Superior temporal gyrus (tissue), 1 donor: Measurements from ENCODE around the gene CD180.
A peak's percentile ranks its signal among the peaks of the same experiment; 100 is the strongest.

ENCODE experiments used
- DNase-seq: peaks from one replicate; pipeline ENCODE4 v3.0.0-alpha.2; 2016; ENCODE audit errors: extremely low spot score

The CD180 gene

DNA sequence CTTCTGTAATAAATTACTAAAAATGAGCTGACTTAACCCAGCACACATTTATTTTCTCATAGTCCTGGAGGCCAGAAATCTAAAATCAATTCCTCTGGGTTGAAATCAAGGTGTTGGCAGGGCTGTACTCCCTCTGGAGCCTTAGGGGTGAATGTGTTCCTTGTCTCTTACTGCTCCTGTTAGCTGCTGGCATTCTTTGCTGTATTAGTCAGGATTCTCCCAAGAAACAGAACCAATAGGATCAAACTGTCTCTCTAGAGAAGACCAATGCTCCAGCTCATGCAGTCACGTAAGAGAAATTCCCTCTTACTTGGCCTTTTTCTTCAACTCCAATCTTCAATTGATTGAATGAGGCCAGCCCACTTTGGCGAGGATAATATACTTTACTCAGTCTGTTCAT is 15.3 kb upstream of the CD180 start:
- DNase-seq = no peak

DNA sequence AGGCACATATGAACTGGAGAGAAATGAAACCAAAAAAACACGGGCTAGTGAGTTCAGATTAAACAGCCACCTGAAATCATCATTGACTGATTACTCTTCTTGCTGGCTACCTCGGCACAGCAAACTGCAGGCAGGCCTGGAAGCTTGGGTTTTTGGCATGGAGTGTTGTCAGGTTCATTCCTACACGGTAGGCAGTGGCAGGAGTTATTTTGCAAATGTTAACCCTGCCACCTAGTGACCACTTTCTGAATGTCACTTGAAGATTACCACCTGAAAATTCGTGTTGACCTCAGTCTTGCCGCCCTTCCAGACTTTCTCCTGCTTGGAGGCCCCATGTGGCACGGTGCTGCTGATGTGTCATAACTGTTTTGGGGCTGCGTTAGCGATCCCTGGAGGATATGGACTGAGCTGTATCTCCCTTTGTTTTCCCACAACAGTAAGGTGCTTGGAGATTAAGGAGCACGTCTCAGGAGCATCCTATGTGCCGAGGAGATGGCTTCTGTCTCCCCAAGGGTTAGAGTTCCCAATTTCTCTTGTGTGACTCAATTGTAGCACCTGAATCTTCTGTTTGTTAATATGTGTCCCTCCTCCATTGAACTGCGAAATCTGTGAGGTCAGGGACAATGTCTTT is 12.7 kb upstream of the CD180 start:
- DNase-seq = peak; percentile 94

DNA sequence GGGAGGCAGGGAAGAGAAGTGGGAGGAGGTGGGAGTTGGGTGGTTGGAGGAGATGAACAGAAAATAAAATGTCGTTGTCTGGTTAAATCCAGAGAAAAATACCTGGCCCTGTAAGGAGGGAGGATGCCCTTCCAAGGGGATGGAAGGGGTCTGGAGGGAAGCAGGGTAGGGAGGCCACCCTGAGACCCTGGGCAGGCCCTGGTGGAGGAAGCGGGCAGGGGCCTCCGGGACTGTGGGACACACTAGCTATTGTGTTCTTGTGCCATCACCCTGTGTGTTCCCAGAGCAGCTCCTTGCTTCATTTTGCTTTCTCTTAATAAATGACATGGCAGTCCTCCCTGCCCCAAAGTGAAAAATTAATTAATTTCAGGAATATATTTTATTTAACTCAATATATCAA is 11.8 kb upstream of the CD180 start:
- DNase-seq = no peak

DNA sequence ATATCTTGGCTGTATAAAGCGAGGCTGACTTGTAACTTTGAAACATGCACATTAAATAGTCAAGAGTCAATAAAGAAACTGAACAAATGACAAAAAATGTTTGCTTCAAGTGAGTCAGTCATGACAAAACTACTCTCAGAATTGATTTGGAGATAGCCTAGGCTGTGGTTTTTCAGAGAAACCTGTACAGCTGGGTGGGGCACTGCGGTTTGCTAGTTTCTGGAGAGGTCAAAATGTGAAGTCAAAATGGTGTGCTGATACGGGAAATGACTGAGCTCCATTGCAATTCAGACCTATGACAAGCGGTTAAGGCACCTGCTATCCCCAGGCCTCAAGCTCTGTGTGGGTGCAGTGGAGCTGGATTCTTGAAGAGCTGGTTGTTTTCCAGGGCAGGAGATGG is 10.3 kb upstream of the CD180 start:
- no peak for DNase-seq

DNA sequence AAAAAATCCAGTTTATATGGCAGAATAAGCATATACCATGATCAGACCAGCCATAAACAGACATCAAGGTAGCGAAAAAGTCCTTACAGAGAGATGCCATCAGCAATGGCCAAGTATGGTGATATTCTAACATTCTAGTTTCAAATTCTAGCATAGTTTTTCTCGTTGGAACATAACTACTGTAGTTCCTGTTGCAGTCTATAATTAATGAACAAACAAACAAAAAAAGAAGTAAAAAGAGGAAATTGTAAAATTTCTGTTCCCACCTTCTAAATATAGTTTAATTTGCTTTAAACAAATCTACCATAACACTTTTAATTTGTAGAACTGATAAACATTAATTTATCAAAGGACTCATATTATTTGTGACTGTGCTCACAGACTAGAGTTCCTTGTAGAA is 9.9 kb upstream of the CD180 start:
- DNase-seq = no peak

DNA sequence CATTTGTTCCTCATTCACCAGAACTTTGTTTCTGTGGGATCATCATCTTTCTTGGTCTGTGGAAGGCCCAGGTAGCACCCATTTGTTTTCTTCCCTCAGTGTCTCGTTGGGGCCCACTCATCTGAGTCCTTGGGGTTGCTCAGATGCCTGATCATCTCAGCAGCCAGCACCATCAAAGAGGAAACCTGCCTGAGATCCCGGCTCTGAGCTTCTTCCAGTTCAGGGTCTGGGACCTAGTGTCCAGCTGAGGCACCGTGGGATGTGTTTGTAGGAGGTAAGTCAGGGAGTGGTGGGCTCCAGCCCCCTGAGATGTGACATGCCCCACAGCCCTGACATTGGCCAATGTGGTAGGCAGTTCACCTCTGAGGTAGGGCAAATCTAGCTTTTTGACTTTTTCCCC is 9.4 kb upstream of the CD180 start:
- DNase-seq = no peak

DNA sequence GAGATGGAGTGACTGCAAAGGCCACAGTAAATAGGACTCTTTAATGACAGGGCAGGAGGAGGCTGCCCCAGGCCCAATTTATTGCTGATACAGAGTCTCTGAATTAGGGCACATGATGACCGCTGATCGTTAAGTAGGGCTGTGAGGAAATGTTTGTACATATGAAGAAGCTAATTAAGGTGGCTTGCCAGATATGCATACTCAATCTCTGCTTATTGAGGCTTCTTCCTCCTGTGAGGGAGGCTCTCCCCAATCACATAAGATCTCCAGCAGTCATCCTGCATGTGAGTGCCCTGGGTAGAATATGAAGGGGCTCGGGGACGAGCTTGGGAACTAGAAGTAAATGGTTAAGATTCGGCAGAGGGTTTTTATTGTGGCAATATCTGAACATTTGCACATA is 8.2 kb upstream of the CD180 start:
- DNase-seq = no peak

DNA sequence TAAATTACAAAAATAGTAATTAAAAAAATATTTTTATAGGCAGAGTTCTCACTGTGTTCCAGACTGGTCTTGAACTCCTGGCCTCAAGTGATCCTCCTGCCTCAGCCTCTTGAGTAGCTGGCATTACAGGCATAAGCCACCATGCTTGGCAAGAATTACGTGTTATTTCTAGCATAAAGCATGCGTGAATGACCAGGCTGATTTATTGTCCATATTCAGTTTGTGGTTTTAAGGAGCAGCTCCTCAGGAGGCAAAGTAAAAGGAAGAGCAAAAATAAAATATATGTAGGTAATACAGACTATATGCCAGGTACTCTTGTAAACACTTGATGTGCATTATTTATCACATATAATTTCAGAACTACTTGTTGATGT is 7.1 kb upstream of the CD180 start:
- DNase-seq = no peak

DNA sequence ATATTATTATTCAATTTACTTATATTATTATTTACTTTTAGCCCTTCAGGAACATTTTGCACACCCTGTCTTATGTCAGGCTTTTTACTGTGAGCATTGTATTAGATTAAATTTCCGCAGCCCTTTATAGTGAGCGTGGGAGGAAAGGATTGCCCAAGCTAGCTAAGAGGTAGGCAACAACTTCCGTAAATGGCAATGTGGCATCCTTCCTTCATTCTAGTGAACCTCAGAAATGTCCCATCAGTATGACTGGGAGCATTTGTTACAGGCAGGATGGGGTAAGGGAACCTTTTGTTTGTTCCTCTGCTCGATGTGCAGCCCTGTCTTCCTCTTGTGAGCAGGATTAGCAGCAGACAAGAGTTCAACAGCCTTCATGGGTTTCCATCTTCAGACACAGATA is 6.2 kb upstream of the CD180 start:
- no peak for DNase-seq

DNA sequence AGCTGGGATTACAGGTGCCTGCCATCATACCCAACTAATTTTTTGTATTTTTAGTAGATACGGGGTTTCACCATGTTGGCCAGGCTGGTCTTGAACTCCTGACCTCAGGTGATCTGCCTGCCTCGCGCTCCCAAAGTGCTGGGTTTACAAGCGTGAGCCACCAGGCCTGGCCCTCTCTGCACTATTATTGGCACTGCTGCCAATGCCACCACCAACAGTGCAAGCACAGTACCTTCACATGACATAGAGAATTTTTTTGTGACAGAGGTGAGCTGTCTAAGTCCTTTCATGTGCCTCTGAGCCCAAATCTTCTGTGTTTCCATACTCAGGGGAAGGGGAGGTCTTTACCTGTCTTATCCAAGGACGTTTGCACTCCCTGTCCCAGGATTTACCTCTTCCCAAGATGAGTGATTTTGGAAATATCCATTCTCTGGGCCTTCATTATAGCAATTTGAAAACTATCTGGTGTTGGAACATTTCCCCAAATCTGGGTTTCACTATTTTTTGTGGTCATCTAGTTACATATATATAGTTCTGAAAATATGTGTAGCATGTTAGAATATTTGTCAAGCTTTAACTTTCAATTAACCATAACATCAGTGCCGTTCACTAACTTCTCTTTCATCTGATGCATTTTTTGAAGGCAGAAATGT is 5.4 kb upstream of the CD180 start:
- DNase-seq = no peak

DNA sequence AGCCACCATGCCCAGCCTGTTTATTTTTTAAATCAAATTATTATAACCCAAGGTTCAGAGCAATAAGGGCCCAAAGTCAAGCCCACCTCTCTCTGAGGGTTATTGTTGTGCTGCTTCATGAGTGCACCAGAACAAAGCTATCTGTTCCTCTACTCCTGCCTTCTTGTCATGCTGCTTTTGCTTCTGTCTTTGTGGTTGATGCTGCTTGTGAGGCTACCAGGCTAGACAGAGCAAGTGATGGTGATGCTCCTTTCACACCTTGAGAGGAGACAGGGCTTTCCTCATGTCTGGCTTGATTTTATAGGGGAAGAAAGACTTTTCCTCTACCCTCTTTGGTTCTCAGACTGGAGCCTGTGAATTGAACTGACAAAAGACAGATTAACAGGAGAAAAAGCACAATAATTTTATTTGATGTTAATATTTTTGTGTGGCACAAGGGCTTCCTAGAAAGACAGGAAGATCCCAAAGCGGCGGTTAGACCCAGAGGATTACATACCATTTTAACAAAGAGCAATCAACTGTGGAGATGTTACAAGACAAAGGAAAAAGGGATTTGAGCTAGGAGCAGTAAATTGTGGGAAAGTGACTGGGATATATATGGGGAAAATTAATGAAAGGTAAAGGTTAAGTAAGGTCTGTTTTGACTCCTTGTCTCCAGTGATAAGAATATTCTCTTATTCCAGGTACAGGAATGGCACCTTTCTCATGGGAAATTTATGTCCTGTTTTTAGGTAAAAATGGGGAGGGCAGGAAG is 4.4 kb upstream of the CD180 start:
- no peak for DNase-seq

DNA sequence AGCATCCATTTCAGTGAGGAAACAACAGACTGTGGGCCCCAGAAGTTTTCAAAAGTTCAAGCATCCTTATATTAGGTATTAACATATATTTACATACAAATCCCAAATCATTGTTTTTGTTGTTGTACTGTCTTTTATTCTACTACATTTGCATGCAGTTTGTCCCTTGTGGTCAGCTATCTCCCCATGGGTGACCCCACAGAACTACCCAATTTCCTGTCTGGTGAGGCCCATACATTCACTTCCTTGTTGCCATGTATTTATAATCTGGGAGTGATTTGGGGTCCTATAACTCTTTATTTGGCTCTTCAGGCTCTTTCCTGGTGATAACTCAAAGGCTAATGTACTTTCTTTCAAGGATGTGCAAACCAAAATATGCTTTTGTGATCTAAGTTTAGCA is 3.3 kb upstream of the CD180 start:
- DNase-seq = no peak

DNA sequence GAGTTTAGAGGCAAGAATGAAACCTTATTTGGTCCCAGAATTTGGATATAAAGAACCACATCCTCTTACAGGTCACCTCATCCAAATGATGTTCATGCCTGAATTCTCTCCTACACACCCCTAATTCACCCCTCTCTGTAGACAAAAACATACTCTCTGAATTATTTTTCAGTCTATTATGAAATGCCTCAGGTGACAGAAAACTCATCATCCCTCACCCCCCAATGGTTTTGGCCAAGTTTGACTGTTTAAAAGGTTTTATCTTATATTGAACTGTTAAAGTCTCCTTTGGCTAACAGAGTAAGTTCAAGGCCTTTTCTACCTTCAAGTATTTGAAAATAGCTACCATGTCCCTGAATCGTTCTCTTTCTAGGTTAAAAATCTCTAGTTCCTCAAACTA is 2.3 kb upstream of the CD180 start:
- no peak for DNase-seq

DNA sequence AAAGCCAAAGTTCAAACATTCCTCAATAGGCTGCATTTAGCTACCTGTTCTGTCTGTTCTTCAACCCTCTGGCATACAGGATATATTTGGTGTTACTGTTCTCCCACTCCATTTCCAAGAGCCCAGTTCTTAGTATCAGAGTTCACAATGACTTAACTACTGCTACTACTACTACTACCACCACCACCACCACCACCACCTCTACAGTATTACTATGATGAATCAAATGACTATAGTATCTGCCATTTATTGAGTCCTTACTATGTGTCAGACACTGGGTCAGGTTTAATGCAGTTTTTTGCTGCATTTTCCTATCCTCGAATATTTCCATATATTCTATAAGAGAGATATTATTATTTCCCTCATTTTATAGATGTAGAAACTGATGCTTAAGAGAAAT is 937 bp upstream of the CD180 start:
- no peak for DNase-seq

DNA sequence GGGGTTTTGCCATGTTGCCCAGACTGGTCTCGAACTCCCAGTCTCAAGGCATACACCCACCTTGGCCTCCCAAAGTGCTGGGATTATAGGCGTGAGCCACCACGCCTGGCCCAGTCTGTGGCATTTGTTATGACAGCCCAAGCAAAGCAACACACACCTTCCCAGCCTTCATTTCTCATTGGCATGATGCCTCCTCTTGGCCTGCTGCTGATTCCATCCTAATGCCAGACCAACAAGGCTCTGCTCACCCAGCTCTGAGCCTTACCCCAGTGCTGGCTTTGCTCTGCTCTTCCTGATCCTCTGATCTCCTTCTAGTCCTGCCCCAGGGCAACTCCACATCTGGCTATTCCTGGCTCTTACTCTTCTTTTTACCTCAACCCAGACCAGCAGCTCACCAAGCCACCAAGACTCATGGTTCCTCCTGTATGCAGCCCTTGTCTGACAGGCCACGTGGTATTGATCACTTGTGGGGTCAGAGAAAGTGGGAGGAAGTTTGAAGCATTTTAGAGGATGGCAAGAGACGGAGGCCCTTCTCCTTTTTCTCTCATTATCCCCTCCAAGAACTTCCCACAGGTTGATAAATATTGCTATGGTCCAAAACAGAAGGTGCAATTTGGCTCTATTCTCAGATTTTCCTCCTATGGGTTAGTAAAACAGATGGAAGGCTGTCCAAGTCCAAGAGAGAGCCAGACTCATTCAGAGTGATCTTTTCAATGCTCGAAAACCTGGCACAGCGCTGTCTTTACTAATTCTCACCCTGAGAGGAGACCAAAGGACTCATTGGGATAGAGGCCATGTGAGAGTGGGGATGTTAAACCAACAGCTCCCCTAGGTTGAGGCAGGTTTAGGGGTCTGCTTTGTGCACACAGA is 958 bp downstream of the CD180 start:
- no peak for DNase-seq

DNA sequence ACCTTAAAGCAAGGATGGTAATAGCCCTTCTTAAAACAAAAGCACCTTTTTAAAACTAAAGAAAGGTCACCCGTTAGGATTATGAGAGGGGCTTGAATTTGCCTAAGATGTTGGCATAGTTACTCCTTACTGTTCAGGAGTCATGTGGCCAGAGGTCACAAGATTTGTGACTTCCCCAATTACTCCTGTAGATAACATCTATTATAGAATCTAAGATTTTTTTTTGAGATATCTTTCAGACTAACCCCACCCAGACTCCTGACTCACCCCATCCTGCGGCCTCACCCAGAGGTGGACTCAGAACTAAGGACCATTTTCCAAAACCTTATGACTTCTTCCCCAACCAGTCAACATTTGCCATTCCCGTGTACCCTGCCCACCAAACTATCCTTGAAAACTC is 2.4 kb downstream of the CD180 start:
- DNase-seq = no peak

DNA sequence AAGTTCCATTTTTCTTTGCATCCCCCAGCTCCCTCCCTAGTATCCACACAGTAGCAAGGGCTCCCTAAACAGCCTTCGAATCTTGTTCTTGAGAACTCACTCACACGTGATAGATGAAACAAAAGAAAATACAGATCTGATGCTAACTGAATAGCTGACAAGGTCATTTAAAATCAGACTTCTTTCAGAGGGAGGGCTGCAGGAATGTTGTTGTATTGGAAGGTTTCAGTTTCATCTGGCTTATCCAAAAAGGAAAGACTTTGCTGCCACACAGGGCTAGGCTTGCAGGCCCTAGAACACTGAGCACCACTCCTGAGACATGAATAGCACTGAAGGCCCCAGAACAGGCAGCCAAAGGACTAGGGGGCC is 3.2 kb downstream of the CD180 start:
- no peak for DNase-seq

DNA sequence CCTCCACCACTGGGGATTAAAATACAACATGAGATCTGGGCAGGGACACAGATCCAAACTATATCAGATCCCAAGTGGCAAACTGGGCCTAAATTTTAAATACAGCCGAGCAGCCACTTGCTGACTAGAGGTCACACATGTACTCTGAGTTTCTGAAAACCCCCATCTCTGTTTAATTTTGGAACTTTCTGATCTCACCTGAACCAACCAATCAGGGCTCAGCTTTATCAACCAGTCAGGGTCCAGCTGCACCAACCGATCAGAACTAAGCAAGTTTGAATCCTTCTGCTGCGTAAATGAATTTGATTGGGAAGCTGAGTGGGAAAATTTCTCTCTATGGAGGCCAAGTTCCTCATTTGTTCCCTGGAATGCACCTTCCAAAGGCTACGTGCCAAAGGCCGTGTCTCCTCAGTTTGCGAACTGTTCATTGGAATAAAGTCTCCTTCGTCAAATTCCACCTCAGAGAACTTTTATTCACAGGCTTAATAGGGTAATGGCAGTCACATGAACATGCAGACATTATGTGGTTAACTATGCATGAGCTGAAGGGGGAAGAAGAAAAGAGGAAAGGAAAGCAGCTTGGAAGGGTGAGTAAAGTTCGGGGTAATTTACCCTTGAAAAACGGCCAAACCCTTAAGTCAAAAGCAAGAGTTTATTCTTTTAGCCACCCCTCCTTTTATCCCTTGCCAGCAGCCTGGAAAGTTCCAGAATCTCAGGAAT is 3.7 kb downstream of the CD180 start:
- peak; percentile 53 for DNase-seq

DNA sequence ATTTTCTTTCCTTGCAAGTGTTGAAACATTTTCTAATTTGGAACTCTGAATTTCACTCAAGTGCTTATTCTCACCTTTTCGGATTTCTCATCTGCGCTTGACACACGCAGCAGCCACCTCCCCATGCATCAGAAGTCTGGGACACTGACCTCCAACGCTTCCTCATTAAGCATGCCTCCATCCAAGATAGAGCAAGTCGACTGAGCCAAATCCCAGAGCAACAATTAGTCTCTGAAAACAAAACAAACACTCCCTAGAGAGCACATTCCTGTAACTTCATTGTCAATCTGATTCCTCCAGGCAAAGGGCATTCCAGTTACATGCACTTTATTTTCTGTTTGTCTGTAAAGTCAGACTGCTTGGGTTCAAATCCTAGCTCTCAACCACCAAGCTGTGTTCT is 5.7 kb downstream of the CD180 start:
- no peak for DNase-seq

DNA sequence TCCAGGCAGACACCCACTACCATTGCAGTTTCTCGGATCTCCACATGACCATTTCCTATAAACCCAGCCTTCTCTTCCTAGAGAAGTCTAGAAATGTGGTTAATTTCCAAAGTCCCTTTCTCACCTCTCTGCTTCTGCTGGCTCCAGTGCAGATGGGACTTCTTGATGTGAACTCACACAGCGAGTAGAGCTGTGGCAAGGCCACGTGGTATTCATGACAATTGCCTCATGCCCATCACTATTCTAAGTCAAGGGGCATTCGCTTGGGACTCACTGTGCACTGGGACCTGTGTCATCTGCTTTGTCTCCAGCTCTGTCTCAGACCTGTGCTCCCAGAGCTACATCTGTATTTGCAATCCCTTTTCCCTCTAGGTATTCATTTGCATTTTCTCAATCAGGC is 6.2 kb downstream of the CD180 start:
- DNase-seq = no peak

DNA sequence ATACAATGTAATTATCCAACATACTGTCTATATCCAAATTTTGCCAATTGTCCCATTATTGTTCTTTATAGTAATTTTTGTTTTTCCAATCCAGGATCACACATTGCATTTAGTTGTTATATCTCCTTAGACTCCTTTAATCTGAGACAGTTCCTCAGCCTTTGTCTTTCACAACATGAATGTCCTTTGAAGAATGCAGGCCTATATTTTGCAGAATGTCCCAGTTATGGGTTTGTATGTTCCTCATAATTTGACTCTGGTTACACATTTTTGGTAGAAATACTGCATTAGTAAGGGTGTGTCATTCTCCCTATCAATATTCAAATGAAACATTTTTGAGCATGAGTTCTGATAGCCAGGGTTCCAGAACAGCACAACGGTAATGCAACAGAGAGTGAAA is 6.7 kb downstream of the CD180 start:
- no peak for DNase-seq

DNA sequence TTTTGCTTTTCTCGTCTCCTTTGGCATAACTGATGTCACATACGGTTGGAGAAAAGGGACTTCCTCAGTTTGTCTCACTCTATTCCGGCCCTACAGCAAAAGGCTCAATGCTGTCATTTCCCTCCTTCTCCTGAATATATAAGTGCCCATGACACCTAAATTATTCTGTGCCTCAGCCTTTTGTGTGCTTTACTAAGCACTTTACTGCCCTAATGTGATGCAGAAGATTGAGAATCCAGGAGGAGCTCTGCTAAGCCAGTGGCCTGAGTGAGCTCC is 7.6 kb downstream of the CD180 start:
- DNase-seq = no peak
